IMR-90 (cell line): Measurements from ENCODE around the gene AGFG1. TPM values are rescaled to one million over a fixed set of nuclear protein-coding genes. Genes with fewer than 3 reads are reported as not detected.

Experiments
- ATAC-seq: fragments of 200-7000 bp; cut with Tn5 transposase; 2 replicates; pipeline ENCODE4 v1.9.1; 2020; ENCODE audit warnings: low read depth, mild to moderate bottlenecking, moderate library complexity
- BruUV-seq: library from RNA; stranded (reverse); fragments of 400-500 nt; replicated peaks from 2 replicates; lab custom pipeline; 2021; lab: Mats Ljungman, UMichigan
- CTCF ChIA-PET: fragments of 300-600 bp; formaldehyde crosslinking; extraction: SDS; loops from one replicate; lab custom pipeline; 2021; ENCODE audit warnings: antibody characterized with exemption; lab: Yijun Ruan, JAX
- POLR2A ChIA-PET: fragments of 300-600 bp; sonication (Branson Sonifier 250); formaldehyde crosslinking; loops from one replicate; lab custom pipeline; 2022; ENCODE audit warnings: antibody characterized with exemption; ENCODE audit not compliant: unreplicated experiment; lab: Charles Lee
- DNase-seq: peaks from one replicate; pipeline ENCODE4 v3.0.0; 2013
- H2AFZ ChIP-seq: replicated peaks from 2 replicates; pipeline ENCODE3; 2013; ENCODE audit warnings: low read length, mild to moderate bottlenecking; ENCODE audit not compliant: poor library complexity
- H2AK5ac ChIP-seq: 2 replicates; pipeline ENCODE4 v1.6.1; 2013; ENCODE audit warnings: low read depth, low read length, inconsistent platforms
- H2AK9ac ChIP-seq: replicated peaks from 2 replicates; pipeline ENCODE3; 2013; ENCODE audit warnings: mild to moderate bottlenecking, low read depth, low read length, moderate library complexity; ENCODE audit not compliant: poor library complexity
- H2BK120ac ChIP-seq: 2 replicates; pipeline ENCODE4 v1.6.1; 2013; ENCODE audit warnings: low read depth, low read length, inconsistent platforms
- H2BK15ac ChIP-seq: 3 replicates; pipeline ENCODE4 v1.6.1; 2013; ENCODE audit warnings: low read depth, low read length, inconsistent platforms
- H2BK20ac ChIP-seq: 2 replicates; pipeline ENCODE4 v1.6.1; 2013; ENCODE audit warnings: low read depth, mild to moderate bottlenecking, inconsistent platforms, low read length, moderate library complexity
- H2BK5ac ChIP-seq: 2 replicates; pipeline ENCODE4 v1.6.1; 2013; ENCODE audit warnings: mild to moderate bottlenecking, low read depth, low read length, inconsistent platforms; ENCODE audit not compliant: poor library complexity, severe bottlenecking
- H3K14ac ChIP-seq: replicated peaks from 2 replicates; pipeline ENCODE4 v1.6.1; 2013; ENCODE audit warnings: low read depth, low read length, inconsistent platforms
- H3K18ac ChIP-seq: 2 replicates; pipeline ENCODE4 v1.6.1; 2013; ENCODE audit warnings: low read depth, low read length, control low read depth
- H3K23ac ChIP-seq: 2 replicates; pipeline ENCODE4 v1.6.1; 2013; ENCODE audit warnings: low read depth, low read length, inconsistent platforms
- H3K27ac ChIP-seq: 2 replicates; pipeline ENCODE4 v1.5.1; 2013; ENCODE audit warnings: mild to moderate bottlenecking, control low read depth, low read length; ENCODE audit not compliant: insufficient read depth
- H3K27me3 ChIP-seq: 2 replicates; pipeline ENCODE4 v1.6.1; 2013; ENCODE audit warnings: low read length; ENCODE audit not compliant: control insufficient read depth, insufficient read depth
- H3K36me3 ChIP-seq: 2 replicates; pipeline ENCODE4 v1.6.1; 2013; ENCODE audit warnings: low read length, mixed read lengths; ENCODE audit not compliant: control insufficient read depth, insufficient read depth
- H3K4ac ChIP-seq: 2 replicates; pipeline ENCODE4 v1.6.1; 2013; ENCODE audit warnings: low read depth, low read length, inconsistent platforms
- H3K4me1 ChIP-seq: 2 replicates; pipeline ENCODE4 v1.6.1; 2013; ENCODE audit warnings: low read length, mixed read lengths; ENCODE audit not compliant: control insufficient read depth, insufficient read depth
- H3K4me2 ChIP-seq: 2 replicates; pipeline ENCODE4 v1.6.1; 2013; ENCODE audit warnings: low read depth, mild to moderate bottlenecking, control low read depth, low read length, moderate library complexity
- H3K4me3 ChIP-seq: 2 replicates; pipeline ENCODE4 v1.5.1; 2013; ENCODE audit warnings: low read depth, mild to moderate bottlenecking, control low read depth, low read length, moderate library complexity; ENCODE audit not compliant: insufficient read depth
- H3K56ac ChIP-seq: 2 replicates; pipeline ENCODE4 v1.6.1; 2013; ENCODE audit warnings: low read length, inconsistent platforms; ENCODE audit not compliant: insufficient read depth; ENCODE audit errors: extremely low read depth
- H3K79me1 ChIP-seq, 2 experiments: 2 replicates each; pipeline ENCODE4 v1.6.1; 2013; ENCODE audit warnings: low read length in 2 of 2, inconsistent platforms in 1 of 2, low read depth in 1 of 2
- H3K9ac ChIP-seq: 2 replicates; pipeline ENCODE4 v1.6.1; 2013; ENCODE audit warnings: low read depth, low read length, control low read depth
- H3K9me1 ChIP-seq: 2 replicates; pipeline ENCODE4 v1.6.1; 2013; ENCODE audit warnings: low read length, inconsistent platforms; ENCODE audit not compliant: insufficient read depth
- H3K9me3 ChIP-seq: 2 replicates; pipeline ENCODE4 v1.6.1; 2013; ENCODE audit warnings: low read length; ENCODE audit not compliant: control insufficient read depth, insufficient read depth
- H4K20me1 ChIP-seq: 2 replicates; pipeline ENCODE4 v1.6.1; 2013; ENCODE audit warnings: low read length, inconsistent platforms; ENCODE audit not compliant: insufficient read depth
- H4K5ac ChIP-seq: 2 replicates; pipeline ENCODE4 v1.6.1; 2013; ENCODE audit warnings: mild to moderate bottlenecking, low read depth, low read length, control low read depth
- H4K8ac ChIP-seq, 2 experiments: 2 replicates each; pipeline ENCODE4 v1.6.1; 2013; ENCODE audit warnings: low read depth in 2 of 2, low read length in 2 of 2, control low read depth in 1 of 2, inconsistent platforms in 1 of 2
- H4K91ac ChIP-seq: 2 replicates; pipeline ENCODE4 v1.6.1; 2013; ENCODE audit warnings: low read depth, low read length, inconsistent platforms; ENCODE audit not compliant: insufficient read depth
- CTCF ChIP-seq: conservative IDR thresholded peaks from 2 replicates; pipeline ENCODE4 v1.5.1; 2012; ENCODE audit warnings: mild to moderate bottlenecking, low read depth, low read length, improper control_type of control experiment
- FOS ChIP-seq: fragments of 150-350 bp; IDR thresholded peaks from 2 replicates; pipeline ENCODE4 v1.6.1; 2016; ENCODE audit warnings: low read depth, low read length
- RAD21 ChIP-seq: IDR thresholded peaks from 2 replicates; pipeline ENCODE4 v1.6.1; 2012; ENCODE audit warnings: low read length, improper control_type of control experiment
- RFX5 ChIP-seq: IDR thresholded peaks from 2 replicates; pipeline ENCODE4 v1.8.0; 2012; ENCODE audit warnings: low read depth, mild to moderate bottlenecking, low read length, moderate library complexity
- SMC3 ChIP-seq: fragments of 150-350 bp; IDR thresholded peaks from 2 replicates; pipeline ENCODE4 v1.6.1; 2016; ENCODE audit warnings: low read depth, mild to moderate bottlenecking, antibody characterized with exemption, low read length, moderate library complexity
- USF2 ChIP-seq: fragments of 150-350 bp; IDR thresholded peaks from 2 replicates; pipeline ENCODE4 v1.6.1; 2017; ENCODE audit warnings: mild to moderate bottlenecking, antibody characterized with exemption, low read length, low read depth
- WGBS, 2 experiments: methylation state at CpG; one replicate each; pipeline versions ENCODE4 v1.1.5 to v1.1.7; 2013; ENCODE audit warnings: missing lambda C conversion rate in 2 of 2; ENCODE audit not compliant: insufficient read length in 1 of 2; ENCODE audit errors: extremely low coverage in 2 of 2; 5-methylcytosine and 5-hydroxymethylcytosine counted together
- dilution Hi-C: fragments of 300-500 bp; cut with HindIII; formaldehyde crosslinking; loops from one replicate; pipeline ENCODE4 v1.14.3; 2018; ENCODE audit warnings: low sequenced_read_pairs; ENCODE audit not compliant: unreplicated experiment
- in situ Hi-C: fragments of 300-500 bp; cut with MboI; formaldehyde crosslinking; loops from 3 replicates; pipeline ENCODE4 v1.14.3; 2019; ENCODE audit warnings: low sequenced_read_pairs, inconsistent platforms, mixed read lengths
- intact Hi-C: fragments of 100-400 bp; cut with micrococcal nuclease; formaldehyde crosslinking; loops from 2 replicates; pipeline ENCODE4 v1.10.0; 2022
- polyA plus RNA-seq, 3 experiments: library from polyadenylated mRNA; depleted of rRNA; stranded (reverse); fragments of >200 nt; gene quantifications; 2 replicates each; pipeline ENCODE4 v1.2.3, GENCODE V29; 2012; ENCODE audit warnings: low replicate concordance in 1 of 3
- total RNA-seq: library from RNA; depleted of rRNA; stranded (reverse); fragments of >200 nt; gene quantifications from 2 replicates; pipeline ENCODE4 v1.2.3, GENCODE V29; 2012

Gene AGFG1
- total and polyA plus RNA-seq, 2 of the 4 experiments (the other 2 are of a cell fraction): 58.4 to 126 TPM

- Histone ChIP-seq H4K91ac (no peak overlapping the region), H3K36me3 (no peaks in the 10 kb centered on the region), H3K79me1 (no peaks in the 10 kb centered on the region), H3K9me1 (no peaks in the 10 kb centered on the region), H2BK120ac (no peak overlapping the region), H3K27me3 (no peaks in the 10 kb centered on the region; the same call in 1 of the 2 replicates), H2BK15ac (no peak overlapping the region), H3K4me2 (no peak overlapping the region), H3K4ac (no peak overlapping the region), H2BK20ac (no peak overlapping the region), H4K5ac (no peak overlapping the region), H3K9me3 (peaks cover 4% of the 10 kb centered on the region), H2AK9ac (no peak overlapping the region), H2BK5ac (no peak overlapping the region), H3K14ac (no peak overlapping the region), H3K4me3 (no peak overlapping the region), H3K9ac (no peak overlapping the region), H4K20me1 (no peaks in the 10 kb centered on the region), H4K8ac (no peak overlapping the region), H3K56ac (no peak overlapping the region), H2AK5ac (no peak overlapping the region), H2AFZ (no peak overlapping the region), H3K23ac (no peak overlapping the region), H3K18ac (no peak overlapping the region), H3K27ac (no peak overlapping the region), H3K4me1 (no peaks in the 10 kb centered on the region)
- WGBS, 2 experiments: no CpG with 5 or more reads among the region's 3 CpGs
- intact Hi-C loops: no loop called here
- BruUV-seq: no TSS peak
- ChIA-PET CTCF (no interaction called here), POLR2A (no interaction called here)
- DNase-seq (no peak), ATAC-seq (no peak)
- dilution Hi-C loops: no loop called here
- in situ Hi-C loops: no loop called here
- TF ChIP-seq FOS (no peak), SMC3 (no peak), RAD21 (no peak), RFX5 (no peak), CTCF (no peak), USF2 (no peak)
Measured at GRCh38 chr2:227430639-227431038, 41.3 kb upstream of the AGFG1 start.
